Measurements from ENCODE around the gene CYP26B1.

- TF ChIP-seq CTCF (IDR thresholded peaks at IDR 0.05; ENCODE audit: extremely low read depth in 1 of 2, insufficient read depth in 1 of 2, low read depth in 1 of 2, low read length in 2 of 2) = no peak
- no peak for TF ChIP-seq POLR2AphosphoS5 (IDR thresholded peaks at IDR 0.05; ENCODE audit: insufficient read depth, low read depth, low read length)
- TF ChIP-seq POLR2A (IDR thresholded peaks at IDR 0.05; ENCODE audit: low read depth, low read length) = no peak
Measured at GRCh38 chr2:72124376-72124775, 23.3 kb downstream of the CYP26B1 start.
